Activated CD4-positive, alpha-beta T cell treated with anti-CD3 and anti-CD28 coated beads, Interleukin-2, amount 10 ng/mL, durations not matched to agents 7 days and 5 days (primary cell): ENCODE measurements around the gene PPP2R1B. TPM values are rescaled to one million over a fixed set of nuclear protein-coding genes. Genes with fewer than 3 reads are reported as not detected.

Experiments used
- CTCF ChIA-PET: fragments of 350-600 bp; sonication (Branson Sonifier 250); formaldehyde crosslinking; loops from one replicate; lab custom pipeline; 2021; ENCODE audit warnings: antibody characterized with exemption; lab: Charles Lee
- POLR2A ChIA-PET: fragments of 350-600 bp; sonication (Branson Sonifier 250); formaldehyde crosslinking; loops from one replicate; lab custom pipeline; 2021; ENCODE audit warnings: antibody characterized with exemption; lab: Charles Lee
- DNase-seq: peaks from one replicate; pipeline ENCODE4 v3.0.0-alpha.2; 2020
- H3K27ac Mint-ChIP-seq: one replicate; pipeline ENCODE4 v1.8.0; 2021; ENCODE audit warnings: mild to moderate bottlenecking, moderate library complexity, mixed read lengths
- H3K27me3 Mint-ChIP-seq: one replicate; pipeline ENCODE4 v1.8.0; 2021; ENCODE audit warnings: mixed read lengths
- H3K36me3 Mint-ChIP-seq: one replicate; pipeline ENCODE4 v1.8.0; 2021; ENCODE audit warnings: low read depth, mixed read lengths
- H3K4me1 Mint-ChIP-seq: one replicate; pipeline ENCODE4 v1.8.0; 2021; ENCODE audit warnings: mixed read lengths
- H3K4me3 Mint-ChIP-seq: one replicate; pipeline ENCODE4 v1.8.0; 2021; ENCODE audit warnings: mild to moderate bottlenecking, moderate library complexity, mixed read lengths
- H3K9me3 Mint-ChIP-seq: one replicate; pipeline ENCODE4 v1.8.0; 2021; ENCODE audit warnings: mixed read lengths
- total RNA-seq, 2 experiments: library from RNA; stranded (reverse); gene quantifications; one replicate each; pipeline ENCODE4 v1.2.3, GENCODE V29; 2021

The PPP2R1B gene
- 10 to 100 TPM; 44.7 to 50.2 TPM for total RNA-seq

DNA sequence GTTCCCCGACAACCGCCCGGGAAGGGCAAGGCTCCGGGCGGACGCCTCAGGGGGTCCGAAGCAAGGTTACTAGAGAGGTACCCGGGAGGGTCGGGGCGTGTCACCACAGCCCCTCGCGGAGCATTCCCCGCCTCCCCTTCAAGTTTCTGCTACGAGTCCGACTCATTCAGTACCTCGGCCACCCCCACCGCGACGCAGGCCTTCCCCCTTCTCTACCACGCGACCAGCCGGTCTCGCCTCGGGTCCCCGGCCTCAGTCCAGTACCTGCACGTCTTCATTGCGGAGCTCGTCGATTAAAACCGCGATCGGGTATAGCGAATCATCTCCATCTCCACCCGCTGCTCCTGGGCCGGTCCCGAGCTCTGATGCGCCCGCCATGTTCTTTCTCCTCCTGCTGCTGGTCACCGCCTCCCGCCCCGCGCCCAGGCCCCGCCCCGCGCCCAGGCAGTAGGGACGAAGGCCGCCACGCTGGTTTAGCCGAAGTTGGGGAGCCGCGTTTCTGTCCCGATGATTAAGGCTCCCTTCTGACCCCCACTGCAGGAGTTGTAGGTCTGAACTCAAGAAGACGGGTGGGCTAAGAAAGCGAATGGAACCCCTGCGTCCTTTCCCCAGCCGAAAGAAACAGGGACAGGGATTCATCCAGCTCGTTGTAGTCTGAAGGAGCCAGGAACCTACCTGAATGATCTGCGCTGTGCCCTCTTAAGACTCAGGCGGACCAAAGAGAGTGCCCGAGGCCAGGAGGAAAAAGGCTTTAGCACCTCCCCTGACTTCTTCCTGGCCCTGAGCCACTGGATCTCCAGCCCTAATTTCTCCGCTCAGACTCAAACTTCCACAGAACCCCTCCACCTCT is at the start of gene PPP2R1B:
TSS of gene PPP2R1B (minus strand) at position 406 of the 850 bp plus-strand sequence. CDS start at position 378, 28 bp downstream.
- ChIA-PET POLR2A (interaction anchor here (0.5 to 0.7 kb wide), 2 partner anchors 74 to 155 kb away, joined by 3 to 6 read pairs; no protein-coding TSS in a partner anchor), CTCF (interaction anchor here (0.8 to 1.7 kb wide), 5 partner anchors 9 to 179 kb away, joined by 3 to 8 read pairs (median 3); no protein-coding TSS in a partner anchor)
- H3K4me1 Mint-ChIP-seq: peaks cover 36% of the 10 kb centered on the region
- no peaks in the 10 kb centered on the region for H3K9me3 Mint-ChIP-seq
- peak within 1 kb of the TSS; percentile 99 for H3K27ac Mint-ChIP-seq
- no peaks in the 10 kb centered on the region for H3K27me3 Mint-ChIP-seq
- H3K36me3 Mint-ChIP-seq: peaks cover 35% of the 10 kb centered on the region
- DNase-seq: peak; percentile 76
- peak within 1 kb of the TSS; percentile 92 for H3K4me3 Mint-ChIP-seq

GRCh38 chr11:111815489-111815888 is 49.3 kb upstream of the PPP2R1B start:
- Mint-ChIP-seq H3K4me3 (no peak overlapping the region), H3K27me3 (no peaks in the 10 kb centered on the region), H3K27ac (no peak overlapping the region), H3K36me3 (peaks cover 13% of the 10 kb centered on the region), H3K4me1 (no peaks in the 10 kb centered on the region), H3K9me3 (no peaks in the 10 kb centered on the region)
- CTCF ChIA-PET: interaction anchor here (1.0 kb wide), 1 partner anchor 234 kb away, joined by 4 read pairs; no protein-coding TSS in a partner anchor
- POLR2A ChIA-PET: no interaction called here
- no peak for DNase-seq

GRCh38 chr11:111814557-111815320 is 48.5 kb upstream of the PPP2R1B start:
- no peaks in the 10 kb centered on the region for H3K27me3 Mint-ChIP-seq
- no peak for DNase-seq
- H3K36me3 Mint-ChIP-seq: peaks cover 15% of the 10 kb centered on the region
- H3K4me3 Mint-ChIP-seq: no peak overlapping the region
- no peaks in the 10 kb centered on the region for H3K4me1 Mint-ChIP-seq
- no peaks in the 10 kb centered on the region for H3K9me3 Mint-ChIP-seq
- no peak overlapping the region for H3K27ac Mint-ChIP-seq
- POLR2A ChIA-PET: no interaction called here
- CTCF ChIA-PET: interaction anchor here (1.0 to 1.4 kb wide), 2 partner anchors 10 to 233 kb away, joined by 3 to 4 read pairs; no protein-coding TSS in a partner anchor

- H3K4me3 Mint-ChIP-seq: no peak overlapping the region
- no peak for DNase-seq
- CTCF ChIA-PET: interaction anchor here (0.5 to 1.4 kb wide), 2 partner anchors 11 to 87 kb away, joined by 3 read pairs; no protein-coding TSS in a partner anchor
- no peaks in the 10 kb centered on the region for H3K4me1 Mint-ChIP-seq
- POLR2A ChIA-PET: no interaction called here
- H3K27ac Mint-ChIP-seq: no peak overlapping the region
- peaks cover 15% of the 10 kb centered on the region for H3K36me3 Mint-ChIP-seq
- no peaks in the 10 kb centered on the region for H3K9me3 Mint-ChIP-seq
- no peaks in the 10 kb centered on the region for H3K27me3 Mint-ChIP-seq
Measured at GRCh38 chr11:111814106-111814505, 47.9 kb upstream of the PPP2R1B start.

DNA sequence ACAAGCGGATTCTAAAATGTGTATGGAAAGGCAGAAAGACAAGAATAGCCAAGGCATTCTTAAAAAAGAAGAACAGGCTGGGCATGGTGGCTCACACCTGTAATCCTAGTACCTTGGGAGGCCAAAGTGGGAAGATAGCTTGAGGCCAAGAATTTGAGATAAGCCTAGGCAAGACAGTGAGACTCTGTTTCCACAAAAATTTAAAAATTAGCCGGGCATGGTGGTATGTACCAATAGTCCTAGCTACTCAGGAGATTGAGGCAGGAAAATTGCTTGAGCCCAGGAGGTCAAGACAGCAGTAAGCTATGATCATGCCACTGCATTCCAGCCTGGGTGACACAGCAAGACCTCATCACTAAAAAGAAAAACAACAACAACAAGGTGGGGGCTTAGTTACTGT is 46.0 kb upstream of the PPP2R1B start:
- no peaks in the 10 kb centered on the region for H3K27me3 Mint-ChIP-seq
- H3K36me3 Mint-ChIP-seq: peaks cover 24% of the 10 kb centered on the region
- ChIA-PET POLR2A (no interaction called here), CTCF (interaction anchor here (0.7 kb wide), 1 partner anchor 13 kb away, joined by 3 read pairs; no protein-coding TSS in a partner anchor)
- H3K4me3 Mint-ChIP-seq: no peak overlapping the region
- DNase-seq: no peak
- no peak overlapping the region for H3K27ac Mint-ChIP-seq
- no peaks in the 10 kb centered on the region for H3K4me1 Mint-ChIP-seq
- no peaks in the 10 kb centered on the region for H3K9me3 Mint-ChIP-seq

- H3K4me1 Mint-ChIP-seq: no peaks in the 10 kb centered on the region
- H3K27me3 Mint-ChIP-seq: no peaks in the 10 kb centered on the region
- no peak for DNase-seq
- no peak overlapping the region for H3K27ac Mint-ChIP-seq
- no peak overlapping the region for H3K4me3 Mint-ChIP-seq
- peaks cover 26% of the 10 kb centered on the region for H3K36me3 Mint-ChIP-seq
- no peaks in the 10 kb centered on the region for H3K9me3 Mint-ChIP-seq
- ChIA-PET CTCF (no interaction called here), POLR2A (no interaction called here)
Measured at GRCh38 chr11:111811445-111811844, 45.3 kb upstream of the PPP2R1B start.

DNA sequence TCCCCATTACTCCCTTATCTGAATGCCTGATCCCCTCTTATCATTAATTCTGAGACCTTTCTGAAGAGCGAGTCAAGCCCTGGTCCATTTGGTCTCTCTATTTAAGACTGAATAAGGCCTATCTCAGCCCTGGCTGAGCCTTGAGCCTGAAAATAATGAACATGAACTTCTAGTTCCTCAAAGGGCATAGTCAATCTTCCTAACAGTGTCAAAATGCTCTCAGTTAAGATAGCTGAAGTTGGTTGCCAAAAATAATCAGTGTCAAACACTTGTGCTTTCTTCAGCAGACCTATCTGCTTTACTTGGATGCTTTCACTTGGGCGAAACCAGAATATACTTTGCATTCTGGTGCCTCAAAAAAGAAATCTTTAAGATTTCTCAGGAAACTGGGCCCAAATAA is 42.6 kb upstream of the PPP2R1B start:
- CTCF ChIA-PET: interaction anchor here (0.9 to 1.0 kb wide), 2 partner anchors 13 to 14 kb away, joined by 4 read pairs; no protein-coding TSS in a partner anchor
- no peak overlapping the region for H3K27ac Mint-ChIP-seq

GRCh38 chr11:111808063-111808588 is 41.9 kb upstream of the PPP2R1B start:
- no peaks in the 10 kb centered on the region for H3K9me3 Mint-ChIP-seq
- no peak overlapping the region for H3K4me3 Mint-ChIP-seq
- H3K4me1 Mint-ChIP-seq: peaks cover 3% of the 10 kb centered on the region
- H3K27ac Mint-ChIP-seq: no peak overlapping the region
- no peak for DNase-seq
- POLR2A ChIA-PET: no interaction called here
- H3K36me3 Mint-ChIP-seq: peaks cover 39% of the 10 kb centered on the region
- CTCF ChIA-PET: interaction anchor here (0.9 to 1.1 kb wide), 2 partner anchors 11 to 14 kb away, joined by 3 to 4 read pairs; no protein-coding TSS in a partner anchor
- H3K27me3 Mint-ChIP-seq: no peaks in the 10 kb centered on the region

More for the DNA sequence above, 42.6 kb upstream of the PPP2R1B start:
- Mint-ChIP-seq H3K4me1 (no peaks in the 10 kb centered on the region), H3K36me3 (peaks cover 33% of the 10 kb centered on the region), H3K4me3 (no peak overlapping the region), H3K9me3 (no peaks in the 10 kb centered on the region), H3K27me3 (no peaks in the 10 kb centered on the region)
- DNase-seq: no peak
- POLR2A ChIA-PET: no interaction called here

DNA sequence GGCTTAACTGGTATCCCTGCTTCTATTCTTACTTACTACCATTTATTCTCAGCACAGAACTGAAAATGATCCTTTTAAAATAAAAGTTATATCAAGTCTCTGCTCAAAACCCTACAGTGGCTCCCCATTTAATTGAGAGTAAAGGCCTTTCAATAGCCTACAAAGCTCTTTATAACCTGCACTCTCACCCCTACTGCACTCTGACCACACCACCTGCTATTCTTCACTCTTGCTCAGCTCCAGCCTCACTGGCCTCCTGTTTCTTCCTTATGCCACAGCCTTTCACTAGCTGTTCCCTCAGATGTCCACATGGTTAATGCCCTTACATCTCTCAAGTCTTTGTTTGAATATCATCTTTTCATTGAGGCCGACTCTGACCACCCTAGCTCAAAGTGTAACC is 40.9 kb upstream of the PPP2R1B start:
- POLR2A ChIA-PET: no interaction called here
- Mint-ChIP-seq H3K27me3 (no peaks in the 10 kb centered on the region), H3K36me3 (peaks cover 37% of the 10 kb centered on the region), H3K4me1 (peaks cover 3% of the 10 kb centered on the region), H3K4me3 (no peak overlapping the region), H3K9me3 (no peaks in the 10 kb centered on the region), H3K27ac (no peak overlapping the region)
- CTCF ChIA-PET: interaction anchor here (1.1 to 1.4 kb wide), 3 partner anchors 10 to 58 kb away, joined by 3 read pairs; no protein-coding TSS in a partner anchor
- no peak for DNase-seq

- Mint-ChIP-seq H3K9me3 (peaks cover 4% of the 10 kb centered on the region), H3K4me3 (no peak overlapping the region), H3K4me1 (peaks cover 12% of the 10 kb centered on the region), H3K27me3 (no peaks in the 10 kb centered on the region), H3K27ac (no peak overlapping the region), H3K36me3 (peaks cover 49% of the 10 kb centered on the region)
- ChIA-PET CTCF (interaction anchor here (1.6 kb wide), 1 partner anchor 9 kb away, joined by 4 read pairs; no protein-coding TSS in a partner anchor), POLR2A (no interaction called here)
- no peak for DNase-seq
Measured at GRCh38 chr11:111801135-111801534, 34.9 kb upstream of the PPP2R1B start.

DNA sequence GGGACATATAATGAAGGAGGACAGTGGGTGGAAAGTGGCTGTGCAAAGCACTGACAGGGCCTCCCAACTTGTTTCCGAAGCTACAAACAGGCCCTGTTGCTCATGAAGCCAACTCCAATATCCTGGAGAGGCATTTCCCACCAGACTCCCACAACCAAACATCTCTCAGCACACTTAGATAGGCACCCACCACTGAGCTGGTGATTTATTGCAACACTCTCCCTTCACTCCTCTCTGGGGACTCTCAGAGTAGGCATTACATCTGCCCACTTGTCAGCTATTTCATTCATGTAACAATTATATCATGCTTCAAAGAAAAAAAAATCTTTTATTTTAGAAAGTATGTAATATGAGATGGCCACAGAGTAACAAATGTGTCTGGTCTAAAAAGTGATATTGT is 32.1 kb upstream of the PPP2R1B start:
- no peak overlapping the region for H3K27ac Mint-ChIP-seq
- H3K4me3 Mint-ChIP-seq: no peak overlapping the region
- no peak for DNase-seq
- H3K36me3 Mint-ChIP-seq: peaks cover 33% of the 10 kb centered on the region
- H3K4me1 Mint-ChIP-seq: peaks cover 10% of the 10 kb centered on the region
- peaks cover 4% of the 10 kb centered on the region for H3K9me3 Mint-ChIP-seq
- ChIA-PET CTCF (interaction anchor here (1.3 kb wide), 1 partner anchor 19 kb away, joined by 3 read pairs; no protein-coding TSS in a partner anchor), POLR2A (no interaction called here)
- no peaks in the 10 kb centered on the region for H3K27me3 Mint-ChIP-seq

DNA sequence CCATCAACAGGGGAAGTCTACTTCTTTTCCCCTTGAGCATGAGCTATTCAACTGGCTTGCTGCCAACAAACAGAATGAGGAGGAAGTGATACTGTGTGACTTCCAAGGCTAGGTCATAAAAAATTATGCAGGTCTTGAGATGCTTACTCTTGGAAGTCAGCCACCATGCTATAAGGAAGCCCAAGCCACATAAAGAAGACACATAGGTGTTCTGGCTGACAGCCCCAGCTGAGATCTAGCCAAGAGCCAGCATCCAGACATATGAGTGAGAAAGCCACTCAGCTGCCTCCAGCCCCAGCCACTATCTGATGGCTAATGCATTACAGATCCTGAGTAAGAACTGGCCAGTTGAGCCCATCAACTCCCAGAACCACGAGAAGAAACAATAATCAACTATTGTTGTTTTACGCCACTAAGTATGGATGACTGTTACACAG is 31.0 kb upstream of the PPP2R1B start:
- Mint-ChIP-seq H3K27ac (peak overlapping the region; percentile 21), H3K4me3 (no peak overlapping the region), H3K27me3 (no peaks in the 10 kb centered on the region), H3K4me1 (peaks cover 10% of the 10 kb centered on the region), H3K36me3 (peaks cover 30% of the 10 kb centered on the region), H3K9me3 (peaks cover 4% of the 10 kb centered on the region)
- CTCF ChIA-PET: interaction anchor here (0.7 to 1.3 kb wide), 6 partner anchors 10 to 207 kb away, joined by 3 to 5 read pairs (median 3); no protein-coding TSS in a partner anchor
- DNase-seq: no peak
- POLR2A ChIA-PET: no interaction called here
